DMS53 (cell line): ENCODE measurements around the gene ELAVL1.
A peak's percentile ranks its signal among the peaks of the same experiment; 100 is the strongest.
"Not testable (repeated sequence)": the region's sequence is repeated elsewhere in the genome, so short reads cannot be mapped to it uniquely, and the experiment has no call there.

Source experiments
- DNase-seq: peaks from one replicate; lab custom pipeline; 2025; lab: John Stamatoyannopoulos, UW

Gene ELAVL1

DNA sequence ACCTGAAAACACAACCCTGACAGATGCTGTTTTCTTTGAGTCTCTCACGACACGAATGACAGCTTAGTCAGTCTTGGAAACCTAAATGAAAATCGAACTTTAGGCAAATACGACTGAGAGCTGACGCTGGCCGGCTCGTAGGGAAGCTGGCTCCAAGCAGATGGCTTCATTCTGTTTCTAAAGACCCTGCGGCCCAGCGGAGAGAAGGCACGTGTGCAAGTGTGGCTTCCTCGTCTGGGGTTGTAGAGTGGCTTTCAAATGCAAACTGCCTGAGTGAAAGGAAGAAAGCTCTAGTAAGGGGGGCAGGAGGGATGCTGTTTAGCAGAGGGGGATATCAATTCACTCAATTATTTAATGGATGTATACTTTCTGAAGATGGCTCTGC lies 35.9 kb downstream of the ELAVL1 start:
- no peak for DNase-seq

DNA sequence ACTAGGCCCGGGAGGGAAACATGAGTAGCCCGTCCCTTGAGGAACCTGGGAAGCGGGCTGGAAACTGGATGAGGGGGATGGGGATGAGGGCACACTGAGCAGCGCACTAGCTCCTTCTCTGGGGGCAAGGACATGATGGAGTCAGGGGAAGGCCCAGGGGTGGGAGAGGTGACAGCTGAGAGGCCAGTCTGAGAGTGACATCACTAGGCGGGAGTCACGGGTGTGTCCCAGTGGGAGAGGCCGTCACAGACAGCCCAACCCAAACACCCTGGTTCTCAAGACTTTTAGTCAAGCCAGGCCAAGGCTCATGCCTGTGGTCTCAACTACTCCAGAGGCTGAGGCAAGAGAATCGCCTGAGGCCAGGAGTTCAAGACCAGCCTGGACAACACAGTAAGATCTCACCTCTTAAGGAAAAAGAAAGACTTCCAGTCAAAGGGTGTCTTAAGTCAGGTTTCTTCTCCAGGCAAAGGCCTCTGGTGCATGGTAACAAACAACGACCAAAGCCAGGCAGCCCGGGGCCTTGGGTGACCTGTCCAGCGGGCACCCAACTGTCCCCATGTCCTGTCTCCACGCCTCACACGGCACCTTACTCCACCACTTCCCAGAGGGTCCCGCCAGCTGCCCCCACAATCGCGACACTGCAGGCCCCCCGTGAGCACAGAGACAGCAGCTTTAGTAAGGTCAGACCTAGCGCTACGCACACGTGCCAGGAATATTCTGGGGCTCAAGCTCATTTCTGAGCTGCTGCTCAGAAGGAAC lies 36.5 kb downstream of the ELAVL1 start:
- no peak for DNase-seq

DNA sequence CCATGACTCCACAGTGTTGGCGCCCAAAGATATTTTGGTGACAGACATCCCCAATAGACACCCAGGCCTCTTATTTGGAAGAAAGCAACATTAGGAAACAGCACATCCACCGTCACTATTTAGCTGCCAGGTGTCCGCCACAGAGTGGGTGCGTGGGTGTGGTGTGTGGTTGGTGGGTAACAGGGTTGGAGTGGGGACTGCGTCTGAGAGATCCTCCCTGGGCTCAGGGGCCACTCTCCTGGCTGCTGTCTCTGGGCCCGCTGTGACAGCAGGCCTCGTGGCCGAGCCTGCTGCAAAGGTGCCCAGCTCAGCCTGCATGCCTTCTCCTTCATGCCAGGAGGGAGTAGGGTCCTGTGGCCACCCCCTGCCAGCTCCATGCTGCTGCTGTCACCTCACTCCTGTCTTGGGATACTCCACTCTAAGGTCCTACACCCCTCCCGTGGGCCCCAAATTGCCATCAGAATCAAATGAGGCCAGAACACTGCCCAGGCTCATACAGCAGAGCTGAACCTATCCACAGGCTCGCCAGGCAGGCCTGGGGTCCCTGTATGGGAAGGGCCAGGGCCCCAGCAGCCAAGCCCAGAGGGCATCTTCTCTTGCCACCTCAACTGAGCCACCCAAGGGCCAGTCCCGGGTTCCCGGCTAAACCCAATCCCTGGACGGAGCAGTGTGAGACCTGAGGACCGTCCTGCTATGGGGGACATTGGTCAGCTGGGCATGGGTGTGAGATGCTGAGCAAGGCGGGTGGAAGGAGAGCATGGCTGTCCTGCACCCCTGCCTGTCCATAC lies 37.2 kb downstream of the ELAVL1 start:
- DNase-seq, result no peak

DNA sequence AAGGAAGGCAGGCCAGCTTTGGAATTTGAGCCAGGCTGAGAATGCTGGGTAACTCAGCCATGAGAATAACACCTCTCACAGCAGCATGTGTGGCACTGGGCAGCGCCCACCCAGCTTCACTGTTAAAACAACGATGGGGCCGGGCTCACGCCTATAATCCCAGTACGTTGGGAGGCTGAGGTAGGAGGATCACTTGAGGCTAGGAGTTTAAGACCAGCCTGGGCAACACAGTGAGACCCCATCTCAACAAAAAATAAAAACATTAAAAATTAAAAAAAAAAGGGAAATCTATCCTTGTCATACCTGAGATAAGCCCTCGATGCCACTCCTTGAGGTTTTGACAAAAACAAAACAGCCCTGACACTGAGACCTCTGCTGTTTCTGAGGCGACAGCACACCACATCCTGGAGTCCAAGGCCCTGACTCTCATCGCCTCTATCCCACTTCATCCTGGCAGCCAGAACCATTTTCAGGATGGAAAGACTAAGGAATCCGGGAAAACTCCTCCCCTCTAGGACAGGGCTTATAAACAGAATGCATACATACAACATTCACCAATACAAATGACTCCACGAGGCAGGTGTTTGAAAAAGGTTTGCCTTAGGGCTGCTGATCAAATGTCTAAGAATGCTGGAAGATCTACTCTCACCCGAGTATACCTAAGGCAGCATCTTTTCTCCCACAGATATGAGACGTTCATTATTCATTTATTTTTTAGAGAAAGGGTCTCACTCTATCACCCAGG lies 39.3 kb downstream of the ELAVL1 start:
- no peak for DNase-seq

DNA sequence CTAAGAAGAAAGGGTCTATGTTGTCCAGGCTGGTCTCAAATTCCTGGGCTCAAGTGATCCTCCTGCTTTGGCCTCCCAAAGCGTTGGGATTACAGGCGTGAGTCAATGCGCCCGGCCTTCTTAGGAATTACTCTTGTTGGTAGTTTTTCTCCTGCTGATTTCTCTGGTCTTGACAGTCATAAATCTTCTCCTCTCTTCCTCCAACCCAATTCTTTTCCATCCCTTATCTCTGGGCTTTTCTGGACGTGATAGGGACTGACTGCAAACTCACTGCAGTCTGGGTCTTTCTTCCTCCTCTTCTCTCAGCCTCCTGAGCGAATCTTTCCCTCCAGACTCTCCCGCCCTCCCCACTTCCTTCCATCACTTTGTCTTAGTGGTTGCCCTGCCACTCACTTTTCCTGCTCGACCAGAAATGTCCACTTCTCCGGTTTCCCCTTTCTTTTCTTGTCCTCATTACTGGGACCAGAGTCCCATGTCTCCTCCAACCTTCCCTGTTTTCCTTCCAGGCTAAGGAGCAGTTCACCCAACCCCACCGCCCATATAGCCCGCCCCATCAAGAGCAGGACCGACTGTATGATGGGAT lies 40.1 kb downstream of the ELAVL1 start:
- DNase-seq, result no peak

DNA sequence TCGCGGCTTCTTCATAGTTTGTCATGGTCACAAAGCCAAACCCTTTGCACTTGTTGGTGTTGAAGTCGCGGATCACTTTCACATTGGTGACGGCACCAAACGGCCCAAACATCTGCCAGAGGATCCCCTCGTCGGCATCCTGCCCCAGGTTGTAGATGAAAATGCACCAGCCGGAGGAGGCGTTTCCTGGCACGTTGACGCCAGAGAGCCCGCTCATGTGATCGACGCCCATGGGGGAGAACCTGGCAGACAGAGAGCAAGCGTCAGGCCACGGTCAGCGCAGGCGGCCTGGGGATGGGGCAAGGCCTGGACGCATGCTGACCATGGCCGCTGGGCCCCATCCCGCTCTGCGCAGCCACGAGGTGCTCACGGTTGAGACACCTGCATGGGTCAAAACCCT lies 41.9 kb downstream of the ELAVL1 start:
- no peak for DNase-seq

DNA sequence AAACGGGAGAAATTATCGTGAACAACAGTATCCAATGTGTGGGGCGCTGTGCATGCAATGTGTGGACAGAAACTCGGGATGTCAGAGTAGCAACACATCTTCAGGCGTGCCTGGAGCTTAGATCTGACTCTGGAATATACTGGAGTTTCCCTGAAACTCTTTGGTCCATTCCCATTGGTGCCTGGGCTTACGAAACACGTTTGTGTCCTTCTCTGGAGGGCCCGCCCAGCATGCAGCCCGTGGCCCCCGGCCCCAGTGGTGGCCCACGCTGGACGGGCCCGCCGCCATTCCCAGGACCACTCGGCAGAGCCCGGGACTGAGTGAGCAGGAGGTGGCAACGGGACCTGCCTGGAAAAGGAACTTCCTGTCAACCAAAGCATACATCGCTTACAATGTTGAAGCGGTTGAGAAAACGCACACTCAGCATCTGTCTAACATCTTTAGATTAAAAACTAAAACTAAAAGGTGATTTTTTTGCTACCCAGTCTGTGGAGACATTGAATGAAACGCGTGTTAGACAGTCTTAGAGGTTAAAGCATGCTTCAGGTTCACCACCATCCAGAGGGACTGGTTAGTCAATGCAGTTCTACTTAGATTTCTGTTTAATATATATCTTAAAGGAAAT lies 42.7 kb downstream of the ELAVL1 start:
- no peak for DNase-seq

DNA sequence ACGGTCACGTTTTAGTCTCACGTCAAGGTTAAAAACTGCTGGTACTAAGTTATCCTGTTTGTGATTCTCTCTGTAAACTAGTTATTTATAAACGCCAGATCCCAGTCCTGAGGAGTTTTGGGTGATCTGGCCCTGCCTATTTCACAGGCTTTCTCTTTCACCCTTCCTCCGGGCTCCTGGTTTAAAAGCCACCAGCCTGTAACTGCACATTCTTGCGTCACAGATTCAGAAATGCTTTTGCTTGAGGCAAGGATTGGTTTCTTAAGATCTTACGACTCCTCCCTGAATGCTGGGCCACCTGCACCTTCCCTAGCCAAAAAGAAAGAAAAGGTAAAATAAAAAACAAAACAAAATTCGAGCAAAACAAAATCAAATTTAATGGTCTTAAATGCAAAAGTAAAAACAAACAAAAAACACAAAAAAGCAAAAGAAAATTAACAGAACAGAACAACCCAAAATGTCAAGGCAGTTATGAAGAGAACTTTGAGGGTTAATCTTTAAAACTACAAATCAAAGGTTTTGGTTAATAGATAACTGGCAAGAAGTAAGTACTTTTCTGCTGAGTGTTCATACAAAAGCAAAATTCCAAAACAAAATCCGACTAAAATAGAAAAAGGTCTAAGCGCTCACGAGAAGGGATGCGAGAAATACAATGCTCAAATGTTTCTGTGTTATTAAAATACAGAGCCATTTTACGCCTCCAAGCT lies 43.4 kb downstream of the ELAVL1 start:
- DNase-seq, result no peak

DNA sequence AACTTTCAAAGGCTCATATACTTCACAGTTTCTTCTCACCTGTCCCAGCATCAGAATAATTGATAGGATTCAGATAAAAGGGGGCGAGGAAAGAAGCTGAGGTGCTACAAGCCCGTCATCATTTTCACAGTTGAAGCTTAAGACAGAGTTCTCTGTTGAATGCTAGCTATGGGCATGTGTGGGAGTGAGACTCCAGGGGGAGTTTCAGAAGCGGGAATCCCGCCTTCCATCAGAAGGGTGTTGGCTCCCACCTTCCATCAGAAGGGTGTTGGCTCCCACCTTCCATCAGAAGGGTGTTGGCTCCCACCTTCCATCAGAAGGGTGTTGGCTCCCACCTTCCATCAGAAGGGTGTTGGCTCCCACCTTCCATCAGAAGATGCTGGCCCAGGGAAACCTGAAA lies 44.4 kb downstream of the ELAVL1 start:
- DNase-seq, result not testable (repeated sequence)

DNA sequence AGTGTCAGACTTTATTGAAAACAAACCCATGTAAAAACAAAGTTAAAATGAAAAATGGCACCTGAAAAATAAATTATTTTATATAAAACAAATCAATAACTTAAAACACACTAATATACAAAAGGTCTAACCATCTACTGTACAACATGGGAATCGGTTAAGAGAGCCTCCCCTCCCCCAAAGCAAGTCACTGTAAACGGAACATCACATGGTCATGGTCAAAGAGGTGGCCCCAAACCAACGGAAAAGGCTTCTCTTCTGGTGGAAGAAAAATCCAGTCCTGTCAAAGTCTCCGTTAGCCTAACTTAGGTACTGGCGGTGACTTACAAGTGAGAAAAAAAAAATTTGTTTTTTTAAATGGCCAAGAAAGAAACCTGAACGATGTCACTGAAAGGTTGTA lies 46.2 kb downstream of the ELAVL1 start:
- DNase-seq, result no peak

DNA sequence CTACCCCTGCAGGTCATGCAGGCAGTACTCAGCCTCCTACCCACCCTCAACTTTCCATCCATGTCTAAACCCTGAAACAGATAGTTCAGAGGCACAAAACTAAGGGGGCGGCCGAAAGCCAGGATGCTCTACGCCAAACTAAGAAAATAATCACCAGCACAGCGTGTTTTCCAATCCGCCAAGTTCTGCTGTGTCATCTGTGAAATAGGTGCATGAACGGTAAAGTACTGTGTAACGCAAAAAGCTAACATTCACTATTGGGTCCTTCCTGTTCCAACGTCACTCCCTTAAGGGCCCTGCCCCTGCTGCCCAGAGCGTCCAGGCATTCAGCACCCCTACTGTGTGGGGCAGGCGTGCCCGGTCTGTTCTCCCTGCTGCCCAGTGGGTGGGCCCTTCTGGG lies 49.7 kb downstream of the ELAVL1 start:
- DNase-seq, result no peak

DNA sequence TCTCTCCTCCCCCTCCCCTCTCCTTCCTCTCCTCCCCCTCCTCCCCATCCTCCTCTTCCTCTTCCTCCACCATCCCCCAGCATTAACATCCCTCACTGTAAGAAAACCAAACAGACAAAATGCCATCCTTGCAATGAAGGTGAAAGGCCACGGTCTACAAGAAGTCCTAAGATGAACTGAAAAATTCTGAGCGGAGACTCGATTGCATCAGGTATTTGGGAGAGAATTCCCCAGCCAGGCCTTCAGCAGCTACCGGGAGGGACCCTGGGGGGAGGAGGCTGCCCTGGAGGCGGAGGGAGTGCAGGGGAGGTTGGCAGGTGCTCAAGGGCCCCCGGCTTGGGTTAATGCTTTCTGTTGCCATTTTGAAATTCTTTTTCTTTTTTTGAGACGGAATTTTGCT lies 51.9 kb downstream of the ELAVL1 start:
- DNase-seq, result no peak

DNA sequence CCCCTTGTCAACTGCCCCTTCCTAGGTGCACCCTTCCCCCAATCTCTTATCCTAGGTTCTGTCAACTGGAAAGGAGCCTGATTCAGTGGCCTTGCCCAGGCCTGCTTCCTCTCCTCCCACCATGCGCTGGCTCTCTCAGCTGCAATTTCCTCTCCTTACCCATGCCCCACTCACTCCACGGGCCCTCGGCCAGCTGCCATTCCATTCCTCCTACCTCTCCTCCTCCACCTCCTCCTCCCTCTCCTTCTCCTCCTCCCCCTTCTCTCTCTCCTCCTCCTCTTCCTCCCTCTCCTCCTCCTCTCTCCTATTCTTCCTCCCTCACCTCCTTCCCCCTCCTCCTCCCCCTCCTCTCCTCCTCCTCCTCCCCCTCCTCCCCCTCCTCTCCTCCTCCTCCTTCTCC lies 52.4 kb downstream of the ELAVL1 start:
- DNase-seq, result no peak

DNA sequence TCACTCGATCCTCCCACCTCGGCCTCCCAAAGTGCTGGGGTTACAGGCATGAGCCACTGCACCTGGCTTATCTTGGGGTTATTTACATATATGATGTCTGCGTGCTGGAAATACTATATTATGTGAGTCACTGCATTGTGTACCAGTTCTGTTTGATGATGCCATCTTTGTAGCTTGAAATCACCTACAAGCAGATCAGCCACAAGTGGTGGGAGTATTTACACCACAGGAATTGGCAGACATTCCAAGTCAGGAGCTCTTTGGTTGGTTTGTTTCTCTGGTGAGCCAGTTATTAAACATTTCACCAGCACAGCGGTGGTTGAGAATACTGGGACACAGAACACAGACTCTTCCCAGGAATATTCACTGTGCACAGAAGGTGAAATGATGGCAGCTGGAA lies 57.5 kb downstream of the ELAVL1 start:
- peak; percentile 39 for DNase-seq

DNA sequence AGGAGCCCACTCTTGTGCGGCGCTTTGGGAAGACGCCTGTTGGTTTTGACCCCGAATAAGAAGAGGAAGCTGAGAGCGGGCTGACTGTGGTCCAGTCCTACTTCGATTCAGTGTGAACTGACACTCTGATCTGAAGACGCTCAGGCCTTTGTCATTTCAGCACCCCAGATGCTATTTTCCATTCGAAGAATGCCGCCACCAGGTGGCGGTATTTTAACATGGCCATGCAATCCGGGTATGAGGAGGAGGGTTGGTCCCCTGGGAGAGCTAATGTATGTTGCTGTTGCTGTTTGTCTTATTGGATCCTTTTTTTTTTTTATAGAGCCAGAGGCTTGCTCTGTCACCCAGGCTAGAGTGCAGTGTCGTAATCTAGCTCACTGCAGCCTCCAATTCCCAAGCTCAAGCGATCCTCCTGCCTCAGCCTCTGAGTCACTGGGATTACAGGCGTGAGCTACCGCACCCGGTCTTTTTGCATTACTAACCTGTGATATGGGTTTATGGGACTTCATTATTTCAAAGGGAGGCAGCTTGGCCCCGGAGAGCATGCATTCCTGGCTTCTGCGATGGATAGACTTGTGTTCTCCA lies 61.2 kb downstream of the ELAVL1 start:
- DNase-seq, result peak; percentile 92

DNA sequence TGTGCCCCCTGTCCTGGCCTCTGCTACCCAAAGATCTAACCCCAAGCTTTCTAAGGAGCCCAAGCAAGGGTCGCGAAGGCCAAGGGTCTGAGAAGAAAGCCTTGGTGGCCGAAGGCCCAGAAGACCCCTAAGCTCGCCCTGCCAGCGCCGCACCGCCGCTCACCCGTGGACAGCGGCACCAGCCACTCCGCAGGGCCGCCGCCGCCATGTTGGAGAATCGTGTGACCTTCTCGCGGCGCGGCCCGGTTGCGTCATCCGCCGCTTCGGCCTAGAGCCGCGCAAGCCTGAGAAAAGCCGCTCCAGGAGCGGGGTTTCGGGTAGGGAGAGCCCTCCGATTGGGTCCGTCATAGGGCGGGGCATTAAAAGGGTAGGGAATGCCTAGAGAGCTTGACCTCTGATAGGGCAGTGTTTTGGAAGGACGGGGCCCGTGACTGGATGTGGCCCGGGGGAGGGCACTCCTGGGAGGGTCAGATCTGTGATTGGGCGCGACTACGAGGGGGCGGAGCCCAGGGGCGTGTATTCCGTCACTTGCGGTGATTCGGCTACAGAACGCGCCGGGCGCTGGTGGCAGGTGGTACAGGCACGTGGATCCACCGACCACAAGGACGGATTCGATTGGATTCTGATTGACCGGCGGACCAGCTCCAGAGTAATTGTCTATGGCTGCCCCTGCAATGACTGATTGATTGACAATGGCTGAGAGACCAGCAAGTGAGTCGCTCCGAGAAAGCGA lies 61.8 kb downstream of the ELAVL1 start, which contains the start of gene TIMM44:
Gene TIMM44 (minus strand): TSS at position 223 of the 733 bp plus-strand sequence. CDS start 15 bp downstream, at position 208.
- DNase-seq, result peak; percentile 99

DNA sequence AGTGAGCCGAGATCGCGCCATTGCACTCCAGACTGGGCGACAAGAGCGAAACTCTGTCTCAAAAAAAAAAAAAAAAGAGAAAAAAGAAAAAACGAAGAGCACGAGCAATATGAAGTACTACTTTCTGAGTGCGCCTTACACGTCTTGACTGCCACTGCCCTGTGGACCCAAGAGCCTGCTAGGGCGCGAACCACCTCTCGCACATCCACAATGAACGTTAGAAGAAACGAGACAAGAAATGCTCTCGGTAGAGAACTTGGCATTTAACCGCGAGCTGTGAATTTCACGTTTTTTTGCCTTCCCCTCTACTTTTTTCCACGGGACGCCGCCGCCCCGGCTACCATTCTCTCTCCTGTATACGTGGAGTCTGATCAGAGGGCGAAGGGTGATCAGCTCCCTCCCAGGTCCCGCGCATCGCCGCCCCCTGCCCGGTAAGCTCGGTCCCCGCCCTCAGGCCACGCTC lies 62.4 kb downstream of the ELAVL1 start:
- DNase-seq, result peak; percentile 57

DNA sequence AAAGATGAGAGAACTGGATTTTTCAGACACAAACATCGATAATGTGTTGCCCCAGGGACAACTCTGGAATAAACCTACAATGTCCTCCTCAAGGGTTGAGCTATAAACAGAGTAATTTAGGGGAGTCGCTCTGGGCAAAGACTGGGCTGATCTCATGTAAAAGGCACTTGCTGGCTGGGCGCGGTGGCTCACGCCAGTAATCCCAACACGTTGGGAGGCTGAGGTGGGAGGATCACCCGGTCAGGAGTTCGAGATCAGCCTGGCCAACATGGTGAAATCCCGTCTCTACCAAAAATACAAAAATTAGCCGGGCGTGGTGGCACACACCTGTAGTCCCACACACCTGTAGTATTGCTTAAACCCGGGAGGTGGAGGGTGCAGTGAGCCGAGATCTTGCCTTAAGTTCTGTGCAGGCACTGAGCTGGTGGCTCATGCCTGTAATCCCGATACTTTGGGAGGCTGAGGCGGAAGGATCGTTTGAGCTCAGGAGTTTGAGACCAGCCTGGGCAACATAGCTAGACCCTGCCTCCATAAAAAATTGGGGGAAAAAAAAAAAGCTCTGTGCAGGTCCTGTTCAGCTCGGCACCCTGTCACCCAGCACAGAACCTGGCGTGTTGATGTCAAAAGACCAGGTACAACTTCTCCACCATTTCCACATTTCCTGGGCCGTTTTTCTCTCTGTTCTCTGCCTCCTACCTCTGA lies 63.4 kb downstream of the ELAVL1 start:
- DNase-seq, result no peak

DNA sequence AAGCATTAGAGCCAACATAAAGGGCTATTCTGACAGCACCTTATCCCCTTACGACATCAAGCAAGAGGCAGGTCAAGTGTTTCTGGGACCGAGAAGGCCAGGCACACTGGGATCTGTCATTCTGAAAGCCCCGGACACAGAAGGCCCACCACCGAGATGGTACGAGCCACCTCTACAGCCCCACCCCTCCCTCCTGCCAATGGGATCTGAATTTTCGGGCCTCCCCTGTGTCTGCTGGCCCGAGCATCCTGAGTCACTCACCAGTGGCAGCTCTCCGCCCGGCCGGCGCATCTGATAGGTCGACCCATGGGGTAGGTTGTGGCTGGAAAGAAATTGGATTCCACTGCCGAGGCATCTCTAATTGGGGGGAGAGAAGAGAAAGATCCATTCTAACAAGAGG lies 64.6 kb downstream of the ELAVL1 start:
- no peak for DNase-seq
